Mesenchymal stem cell (in vitro differentiated cells and primary cell): ENCODE results near the gene GOLGA6A.

Experiments used
- DNase-seq: peaks from one replicate; pipeline ENCODE4 v3.0.0-alpha.2; 2013
- H2AFZ ChIP-seq: one replicate; pipeline ENCODE4 v1.6.1; 2013; ENCODE audit warnings: low read depth, mild to moderate bottlenecking, control low read depth, inconsistent platforms, low read length, moderate library complexity
- H2AK5ac ChIP-seq: 2 replicates; pipeline ENCODE4 v1.6.1; 2013; ENCODE audit warnings: low read length, moderate library complexity, mild to moderate bottlenecking, inconsistent platforms; ENCODE audit not compliant: severe bottlenecking
- H2BK120ac ChIP-seq: one replicate; pipeline ENCODE4 v1.6.1; 2013; ENCODE audit warnings: low read depth, mild to moderate bottlenecking, inconsistent platforms, low read length, moderate library complexity
- H2BK12ac ChIP-seq, 2 experiments: one replicate each; pipeline ENCODE4 v1.6.1; 2013; ENCODE audit warnings: inconsistent platforms in 2 of 2, low read length in 2 of 2, mild to moderate bottlenecking in 2 of 2, moderate library complexity in 2 of 2, control low read depth in 1 of 2
- H2BK15ac ChIP-seq: one replicate; pipeline ENCODE4 v1.6.1; 2013; ENCODE audit warnings: mild to moderate bottlenecking, low read depth, inconsistent platforms; ENCODE audit not compliant: poor library complexity, severe bottlenecking
- H2BK5ac ChIP-seq: 2 replicates; pipeline ENCODE4 v1.6.1; 2013; ENCODE audit warnings: low read depth, mild to moderate bottlenecking, low read length, control low read depth, inconsistent platforms; ENCODE audit not compliant: poor library complexity, severe bottlenecking
- H3K14ac ChIP-seq, 2 experiments: one replicate each; pipeline ENCODE4 v1.6.1; 2013; ENCODE audit warnings: inconsistent platforms in 2 of 2, low read length in 2 of 2, control low read depth in 1 of 2, mild to moderate bottlenecking in 1 of 2, moderate library complexity in 1 of 2
- H3K18ac ChIP-seq, 2 experiments: one replicate each; pipeline ENCODE4 v1.6.1; 2013; ENCODE audit warnings: inconsistent platforms in 2 of 2, low read length in 2 of 2, control low read depth in 1 of 2, low read depth in 1 of 2, mild to moderate bottlenecking in 1 of 2
- H3K23ac ChIP-seq, 2 experiments: one replicate each; pipeline ENCODE4 v1.6.1; 2013; ENCODE audit warnings: inconsistent platforms in 2 of 2, low read length in 2 of 2, mild to moderate bottlenecking in 2 of 2, moderate library complexity in 2 of 2, control low read depth in 1 of 2
- H3K27ac ChIP-seq: 2 replicates; pipeline ENCODE4 v1.5.1; 2013; ENCODE audit warnings: mild to moderate bottlenecking, moderate library complexity, low read length, control low read depth, inconsistent platforms; ENCODE audit not compliant: poor library complexity, severe bottlenecking
- H3K27me3 ChIP-seq, 2 experiments: 2 replicates each; pipeline versions ENCODE4 v1.6.1 to v1.7.0; 2013; ENCODE audit warnings: low read length in 2 of 2, mild to moderate bottlenecking in 2 of 2, moderate library complexity in 2 of 2, control low read depth in 1 of 2, inconsistent platforms in 1 of 2; ENCODE audit not compliant: control insufficient read depth in 1 of 2, insufficient read depth in 1 of 2
- H3K36me3 ChIP-seq, 2 experiments: 2 replicates each; pipeline versions ENCODE4 v1.6.1 to v1.7.0; 2013; ENCODE audit warnings: low read length in 2 of 2, control low read depth in 1 of 2, inconsistent platforms in 1 of 2, low read depth in 1 of 2, mild to moderate bottlenecking in 1 of 2; ENCODE audit not compliant: insufficient read depth in 2 of 2, control insufficient read depth in 1 of 2
- H3K4ac ChIP-seq, 2 experiments: one replicate each; pipeline ENCODE4 v1.6.1; 2013; ENCODE audit warnings: inconsistent platforms in 2 of 2, low read length in 2 of 2, mild to moderate bottlenecking in 2 of 2, moderate library complexity in 2 of 2, control low read depth in 1 of 2, low read depth in 1 of 2
- H3K4me1 ChIP-seq: 2 replicates; pipeline ENCODE4 v1.6.1; 2013; ENCODE audit warnings: low read depth, low read length, control low read depth; ENCODE audit not compliant: control insufficient read depth, insufficient read depth
- H3K4me2 ChIP-seq: 2 replicates; pipeline ENCODE4 v1.6.1; 2013; ENCODE audit warnings: low read length, mild to moderate bottlenecking, inconsistent platforms; ENCODE audit not compliant: poor library complexity, severe bottlenecking
- H3K4me3 ChIP-seq, 2 experiments: 2 replicates each; pipeline versions ENCODE4 v1.5.1 to v1.7.0; 2013; ENCODE audit warnings: low read length in 2 of 2, mild to moderate bottlenecking in 2 of 2, control low read depth in 1 of 2, low read depth in 1 of 2; ENCODE audit not compliant: insufficient read depth in 1 of 2
- H3K79me1 ChIP-seq: replicated peaks from 2 replicates; pipeline ENCODE4 v1.6.1; 2013; ENCODE audit warnings: mild to moderate bottlenecking, control low read depth, low read length, inconsistent platforms; ENCODE audit not compliant: poor library complexity, severe bottlenecking
- H3K9ac ChIP-seq: 2 replicates; pipeline ENCODE4 v1.7.0; 2013; ENCODE audit warnings: mild to moderate bottlenecking, low read length, moderate library complexity
- H3K9me3 ChIP-seq: 2 replicates; pipeline ENCODE4 v1.7.0; 2013; ENCODE audit warnings: mild to moderate bottlenecking, low read length; ENCODE audit not compliant: control insufficient read depth
- H4K8ac ChIP-seq: one replicate; pipeline ENCODE4 v1.6.1; 2013; ENCODE audit warnings: inconsistent platforms, mild to moderate bottlenecking, low read length, moderate library complexity
- H4K91ac ChIP-seq: one replicate; pipeline ENCODE4 v1.6.1; 2013; ENCODE audit warnings: mild to moderate bottlenecking, low read length, inconsistent platforms
- WGBS: methylation state at CpG from one replicate; pipeline ENCODE4 v1.1.7; 2013; ENCODE audit warnings: mixed read lengths; 5-methylcytosine and 5-hydroxymethylcytosine counted together

Gene GOLGA6A

GRCh38 chr15:74035121-74036017 is 47.0 kb downstream of the GOLGA6A start:
- DNase-seq: no peak
- no peak overlapping the region for H3K4me3 ChIP-seq
- H3K36me3 ChIP-seq: peaks cover 66 to 76% of the 10 kb centered on the region in 2 experiments
- H4K8ac ChIP-seq: no peak overlapping the region
- H3K4ac ChIP-seq: no peak overlapping the region
- H3K18ac ChIP-seq: no peak overlapping the region
- no peak overlapping the region for H2AFZ ChIP-seq
- peaks cover 45% of the 10 kb centered on the region for H3K79me1 ChIP-seq
- H2BK15ac ChIP-seq: no peak overlapping the region
- no peak overlapping the region for H4K91ac ChIP-seq
- H3K9me3 ChIP-seq: no peaks in the 10 kb centered on the region
- H2AK5ac ChIP-seq: no peak overlapping the region
- no peak overlapping the region for H3K9ac ChIP-seq
- H3K14ac ChIP-seq: no peak overlapping the region
- H3K27ac ChIP-seq: no peak overlapping the region
- H3K27me3 ChIP-seq: no peaks in the 10 kb centered on the region
- WGBS: 96% methylated on average over 28 of the region's 28 CpGs
- H3K4me1 ChIP-seq: peaks cover 36% of the 10 kb centered on the region
- no peak overlapping the region for H2BK120ac ChIP-seq
- H3K4me2 ChIP-seq: no peak overlapping the region
- H3K23ac ChIP-seq: no peak overlapping the region
- H2BK12ac ChIP-seq: no peak overlapping the region
- no peak overlapping the region for H2BK5ac ChIP-seq

GRCh38 chr15:74034206-74034755 is 48.1 kb downstream of the GOLGA6A start:
- no peak overlapping the region for H2AK5ac ChIP-seq
- H3K18ac ChIP-seq: no peak overlapping the region
- H3K27me3 ChIP-seq: no peaks in the 10 kb centered on the region
- no peak for DNase-seq
- H3K27ac ChIP-seq: no peak overlapping the region
- 95% methylated on average over 10 of the region's 10 CpGs for WGBS
- no peak overlapping the region for H2AFZ ChIP-seq
- H3K36me3 ChIP-seq: peaks cover 73 to 86% of the 10 kb centered on the region in 2 experiments
- H3K79me1 ChIP-seq: peaks cover 51% of the 10 kb centered on the region
- H3K4me2 ChIP-seq: no peak overlapping the region
- no peak overlapping the region for H2BK12ac ChIP-seq
- no peak overlapping the region for H2BK5ac ChIP-seq
- no peaks in the 10 kb centered on the region for H3K9me3 ChIP-seq
- no peak overlapping the region for H3K23ac ChIP-seq
- no peak overlapping the region for H3K14ac ChIP-seq
- no peak overlapping the region for H4K8ac ChIP-seq
- no peak overlapping the region for H3K4me3 ChIP-seq
- peaks cover 27% of the 10 kb centered on the region for H3K4me1 ChIP-seq
- H3K9ac ChIP-seq: no peak overlapping the region
- H4K91ac ChIP-seq: no peak overlapping the region
- no peak overlapping the region for H2BK15ac ChIP-seq
- no peak overlapping the region for H3K4ac ChIP-seq
- no peak overlapping the region for H2BK120ac ChIP-seq

GRCh38 chr15:74032606-74033561 is 49.5 kb downstream of the GOLGA6A start:
- Histone ChIP-seq H2BK120ac (no peak overlapping the region), H4K8ac (no peak overlapping the region)
- 95% methylated on average over 14 of the region's 16 CpGs for WGBS

More at GRCh38 chr15:74032606-74033561, 49.5 kb downstream of the GOLGA6A start:
- peaks cover 51% of the 10 kb centered on the region for H3K79me1 ChIP-seq
- H3K4ac ChIP-seq: no peak overlapping the region
- no peak overlapping the region for H3K14ac ChIP-seq
- no peak overlapping the region for H2BK12ac ChIP-seq
- no peak overlapping the region for H3K18ac ChIP-seq
- no peak overlapping the region for H3K4me3 ChIP-seq
- H3K9ac ChIP-seq: no peak overlapping the region
- no peak overlapping the region for H2AFZ ChIP-seq
- peak overlapping the region; percentile 18 for H4K91ac ChIP-seq
- no peak overlapping the region for H2BK15ac ChIP-seq
- peaks cover 18% of the 10 kb centered on the region for H3K4me1 ChIP-seq
- no peak overlapping the region for H3K4me2 ChIP-seq
- no peaks in the 10 kb centered on the region for H3K9me3 ChIP-seq
- H3K27me3 ChIP-seq: no peaks in the 10 kb centered on the region
- no peak overlapping the region for H3K23ac ChIP-seq
- H3K27ac ChIP-seq: no peak overlapping the region
- H3K36me3 ChIP-seq: peaks cover 71 to 95% of the 10 kb centered on the region in 2 experiments
- H2AK5ac ChIP-seq: no peak overlapping the region
- DNase-seq: no peak
- H2BK5ac ChIP-seq: no peak overlapping the region
